ENCODE measurements around the gene WWOX.

DNA sequence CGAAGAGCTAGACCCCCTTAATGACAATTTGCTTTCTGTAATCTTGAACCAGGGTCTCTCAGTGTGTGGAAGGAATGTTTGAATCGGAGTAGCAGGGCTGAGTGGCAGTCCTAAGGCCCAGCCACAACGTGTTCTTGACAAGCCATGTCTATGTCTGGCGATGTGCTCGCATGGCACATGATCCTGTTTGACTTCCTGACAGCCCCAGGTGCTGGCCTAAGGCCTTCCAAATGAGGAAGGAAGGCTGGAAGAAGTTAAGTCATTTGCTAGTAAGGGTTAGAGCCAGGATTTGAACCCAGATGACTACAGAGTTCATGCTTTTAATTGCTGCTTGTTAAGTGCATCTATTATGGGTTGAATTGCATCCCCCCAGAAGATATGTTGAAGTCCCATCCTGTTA, 1014.4 kb downstream of the WWOX start:
- TF ChIP-seq CTCF (IDR thresholded peaks at IDR 0.05) (no peak), POLR2A (IDR thresholded peaks at IDR 0.05) (no peak)

Data from right lobe of liver (tissue), 4 donors.